Gastroesophageal sphincter (tissue), 3 donors: Measurements from ENCODE around the gene FBXO11.

Source experiments
- CTCF ChIP-seq, 4 experiments: fragments of 200-600 bp in 2 of 4; fragments of 450-650 bp in 2 of 4; sonication (generic) in 1 of 4; IDR thresholded peaks; one replicate each; pipeline ENCODE4 v1.5.1; 2017 to 2019; ENCODE audit warnings: antibody characterized with exemption in 4 of 4, mild to moderate bottlenecking in 2 of 4, moderate library complexity in 2 of 4
- POLR2A ChIP-seq, 2 donors: fragments of 450-650 bp; IDR thresholded peaks; one replicate each; pipeline ENCODE4 v1.6.1; 2017; ENCODE audit warnings: antibody characterized with exemption in 2 of 2, mild to moderate bottlenecking in 2 of 2, moderate library complexity in 1 of 2
- POLR2AphosphoS5 ChIP-seq: sonication (generic); formaldehyde crosslinking; IDR thresholded peaks from one replicate; pipeline ENCODE4 v1.6.1; 2017; ENCODE audit warnings: antibody characterized with exemption

GRCh38 chr2:47900857-47901256 lies 5.4 kb downstream of the FBXO11 start:
- TF ChIP-seq CTCF (IDR thresholded peaks at IDR 0.05) (no peak), POLR2AphosphoS5 (no peak), POLR2A (IDR thresholded peaks at IDR 0.05) (no peak)
